GM12864 (cell line): ENCODE measurements around the gene MNT.

Experiments
- DNase-seq: peaks from one replicate; pipeline ENCODE4 v3.0.0-alpha.2; 2011; ENCODE audit warnings: low read depth
- H3K4me3 ChIP-seq: 2 replicates; pipeline ENCODE4 v1.5.1; 2011; ENCODE audit warnings: mild to moderate bottlenecking, low read depth, low read length, control low read depth
- TF ChIP-seq, protein P1 (sequence below): IDR thresholded peaks from 2 replicates; pipeline ENCODE4 v1.5.1; 2011; ENCODE audit warnings: low read depth, mild to moderate bottlenecking, moderate library complexity, low read length, control low read depth, inconsistent platforms; ENCODE audit errors: missing control alignments

MNT gene

DNA sequence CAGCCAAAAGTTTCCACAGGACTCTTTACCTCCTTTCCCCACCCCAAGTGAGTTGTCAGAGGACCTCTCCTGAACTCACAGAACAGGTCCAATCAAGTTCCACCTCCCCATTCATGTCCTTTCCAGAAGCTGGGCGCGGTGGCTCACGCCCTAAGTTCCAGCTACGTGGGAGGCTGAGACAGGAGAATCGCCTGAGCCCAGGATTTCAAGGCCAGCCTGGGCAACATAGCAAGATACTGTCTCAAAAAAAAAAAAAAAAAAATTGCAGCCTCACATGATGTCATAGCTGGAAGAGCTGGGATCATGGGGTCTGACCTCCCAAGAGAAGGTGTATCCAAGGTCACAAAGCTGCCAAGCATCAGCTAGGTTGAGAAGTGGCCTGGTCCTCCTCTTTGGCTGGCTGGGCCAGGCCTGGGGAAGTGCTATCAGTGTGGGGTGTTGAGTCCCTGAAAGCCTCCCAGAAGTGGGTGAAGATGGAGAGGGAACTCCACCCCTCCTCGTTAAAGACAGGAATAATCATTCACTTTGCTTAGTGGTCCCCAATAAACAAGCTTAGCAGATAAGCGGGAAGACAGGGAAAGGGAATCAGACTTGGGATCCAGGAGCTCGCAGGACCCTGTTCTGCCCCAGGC lies 5.5 kb upstream of the MNT start:
- H3K4me3 ChIP-seq: no peak overlapping the region
- TF ChIP-seq, protein P1, sequence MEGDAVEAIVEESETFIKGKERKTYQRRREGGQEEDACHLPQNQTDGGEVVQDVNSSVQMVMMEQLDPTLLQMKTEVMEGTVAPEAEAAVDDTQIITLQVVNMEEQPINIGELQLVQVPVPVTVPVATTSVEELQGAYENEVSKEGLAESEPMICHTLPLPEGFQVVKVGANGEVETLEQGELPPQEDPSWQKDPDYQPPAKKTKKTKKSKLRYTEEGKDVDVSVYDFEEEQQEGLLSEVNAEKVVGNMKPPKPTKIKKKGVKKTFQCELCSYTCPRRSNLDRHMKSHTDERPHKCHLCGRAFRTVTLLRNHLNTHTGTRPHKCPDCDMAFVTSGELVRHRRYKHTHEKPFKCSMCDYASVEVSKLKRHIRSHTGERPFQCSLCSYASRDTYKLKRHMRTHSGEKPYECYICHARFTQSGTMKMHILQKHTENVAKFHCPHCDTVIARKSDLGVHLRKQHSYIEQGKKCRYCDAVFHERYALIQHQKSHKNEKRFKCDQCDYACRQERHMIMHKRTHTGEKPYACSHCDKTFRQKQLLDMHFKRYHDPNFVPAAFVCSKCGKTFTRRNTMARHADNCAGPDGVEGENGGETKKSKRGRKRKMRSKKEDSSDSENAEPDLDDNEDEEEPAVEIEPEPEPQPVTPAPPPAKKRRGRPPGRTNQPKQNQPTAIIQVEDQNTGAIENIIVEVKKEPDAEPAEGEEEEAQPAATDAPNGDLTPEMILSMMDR: no peak
- DNase-seq: no peak

DNA sequence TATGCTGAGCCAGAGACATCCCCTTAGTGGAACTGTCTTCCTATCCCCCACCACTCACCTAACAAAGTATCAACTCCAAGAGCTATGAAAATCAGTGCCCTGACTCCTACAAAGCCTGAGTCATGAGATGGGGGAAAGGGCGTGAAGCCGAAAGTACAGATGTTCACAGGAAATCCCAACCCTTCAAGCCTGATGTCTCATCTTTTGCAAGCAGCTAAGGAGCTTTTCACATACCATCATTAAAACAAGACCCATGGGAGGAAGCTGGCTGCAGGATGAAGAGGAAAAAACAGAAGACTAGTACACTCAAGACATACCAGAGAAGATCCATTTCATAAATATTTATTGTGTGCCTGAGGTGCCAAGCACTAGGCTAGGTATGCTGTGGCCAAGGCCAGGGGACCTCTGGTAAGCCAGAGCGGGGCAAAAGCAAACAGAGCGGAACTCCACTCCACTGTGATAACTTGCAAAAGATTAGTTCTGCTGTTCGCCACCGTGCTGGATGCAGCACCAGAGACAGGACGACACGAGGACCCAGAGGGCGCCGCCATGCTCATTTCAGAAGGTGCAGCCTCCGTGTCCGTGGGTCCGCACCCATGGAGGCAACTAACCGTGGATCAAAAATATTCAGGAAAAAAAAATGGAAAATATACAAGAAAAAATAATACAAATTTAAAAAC lies 4.5 kb upstream of the MNT start:
- no peak for DNase-seq
- TF ChIP-seq, protein P1: no peak
- H3K4me3 ChIP-seq: no peak overlapping the region

DNA sequence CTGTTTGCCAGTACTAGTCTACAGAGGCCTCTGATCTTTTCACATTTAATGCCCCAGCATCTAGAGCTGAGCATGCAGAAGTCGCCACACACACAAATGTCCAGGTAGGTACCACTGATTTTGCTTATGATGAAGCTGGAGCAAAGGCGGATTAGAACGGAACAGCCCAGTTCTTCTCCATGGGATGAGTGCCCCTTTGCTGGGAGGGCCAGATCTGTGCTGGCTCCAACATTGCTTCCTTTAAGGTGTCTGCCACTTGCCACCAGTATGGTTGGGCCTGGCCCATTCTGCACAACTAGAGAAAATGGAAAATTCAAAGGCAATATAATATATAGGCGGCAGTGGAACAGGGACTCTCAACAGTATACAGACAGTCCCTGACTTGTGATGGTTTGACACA lies 2.2 kb upstream of the MNT start:
- no peak overlapping the region for H3K4me3 ChIP-seq
- TF ChIP-seq, protein P1: no peak
- DNase-seq: no peak

DNA sequence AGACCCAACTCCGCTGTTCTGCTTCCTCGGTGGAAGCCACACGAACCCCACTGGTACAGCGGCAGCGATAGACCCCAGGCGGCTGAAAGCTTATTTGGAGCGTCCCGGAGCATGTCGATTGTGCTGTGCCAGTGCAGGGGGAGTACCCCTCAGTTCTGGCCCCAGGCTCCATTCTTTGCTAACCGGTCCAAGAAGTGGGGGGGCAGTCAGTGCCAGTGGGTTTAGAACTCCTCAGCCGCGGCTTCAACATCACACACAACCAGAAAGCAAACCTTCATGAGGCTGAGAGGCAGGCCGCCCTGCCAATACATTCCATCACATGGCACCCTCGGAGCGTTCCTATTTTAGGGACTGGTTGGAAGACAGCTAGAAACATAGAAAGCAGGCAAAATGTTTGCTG lies 1.7 kb upstream of the MNT start:
- H3K4me3 ChIP-seq: peak overlapping the region; percentile 45

DNA sequence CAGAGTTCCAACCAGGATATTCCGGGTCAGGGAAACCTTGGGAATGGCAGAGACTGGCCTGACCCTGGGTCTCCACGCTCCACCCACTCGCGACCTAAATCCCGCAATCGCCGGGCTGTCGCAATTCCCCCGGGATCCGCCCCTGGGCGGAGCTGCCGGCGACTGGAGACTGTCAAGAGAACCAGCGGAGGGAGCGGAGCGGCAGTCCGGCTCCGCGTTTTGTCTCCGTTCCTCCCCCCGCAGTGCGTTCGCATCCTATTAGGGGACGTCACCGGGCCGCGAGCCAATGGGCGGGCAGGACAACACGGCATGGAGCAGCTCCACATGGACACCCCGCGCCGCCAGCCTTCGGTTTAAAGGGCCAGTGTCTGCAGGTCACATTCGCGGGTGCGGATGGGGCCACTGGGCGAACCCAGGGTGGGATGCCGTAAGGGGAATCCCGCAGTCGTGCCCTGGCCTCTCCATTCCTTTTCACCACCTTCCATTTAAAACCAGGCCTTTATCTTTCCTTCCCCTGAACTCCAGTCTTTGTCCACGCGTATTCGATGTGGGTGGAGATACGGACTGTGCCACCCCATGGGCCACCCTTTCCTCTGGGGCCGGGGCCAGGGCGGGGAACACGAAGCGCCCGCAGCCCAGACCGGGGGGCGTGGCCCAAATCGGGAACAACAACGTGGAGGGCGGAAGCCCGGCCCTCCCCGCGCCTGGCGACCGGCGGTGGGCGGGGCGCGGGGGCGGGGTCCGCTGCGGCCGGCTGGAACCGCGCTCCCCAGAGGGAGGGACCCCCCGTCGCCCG lies 764 bp upstream of the MNT start:
- TF ChIP-seq, protein P1: no peak
- peak overlapping the region; percentile 71 for H3K4me3 ChIP-seq
- peak; percentile 97 for DNase-seq

More for the DNA sequence above, 1.7 kb upstream of the MNT start:
- TF ChIP-seq, protein P1: no peak
- no peak for DNase-seq

DNA sequence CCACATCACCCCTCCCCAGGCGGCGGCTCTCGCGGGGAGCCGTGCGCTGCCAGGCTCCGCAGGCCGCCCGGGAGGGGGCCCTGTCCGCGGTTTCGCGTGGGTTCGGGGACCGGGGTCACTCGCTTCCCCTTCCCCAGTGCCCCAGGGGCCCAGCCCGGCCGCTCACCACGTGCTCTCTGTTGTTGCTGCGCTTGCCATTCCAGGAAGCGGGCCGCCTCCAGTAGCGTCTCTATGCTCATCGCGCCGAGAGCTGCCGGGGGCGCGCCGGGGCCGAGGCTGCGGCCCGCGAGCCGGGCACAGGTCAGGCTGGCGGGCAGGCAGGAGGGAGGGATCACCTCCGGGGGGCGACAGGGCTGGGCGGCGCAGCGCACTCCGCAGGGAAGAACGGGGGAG lies 390 bp downstream of the MNT start:
- TF ChIP-seq, protein P1: no peak
- H3K4me3 ChIP-seq: peak overlapping the region; percentile 79
- DNase-seq: no peak
